SK-N-MC (cell line): ENCODE results near the gene KCNT1.

Experiments used
- EZH2 ChIP-seq: fragments of 200-600 bp; sonication (generic); IDR thresholded peaks from one replicate; pipeline ENCODE4 v1.6.1; 2017; ENCODE audit warnings: antibody characterized with exemption
- POLR2AphosphoS5 ChIP-seq: IDR thresholded peaks from 2 replicates; pipeline ENCODE4 v1.6.1; 2012; ENCODE audit warnings: mild to moderate bottlenecking, low read depth, low read length, borderline replicate concordance

- TF ChIP-seq EZH2, result no peak
- TF ChIP-seq POLR2AphosphoS5, result no peak
Measured at GRCh38 chr9:135732569-135733257, 30.7 kb downstream of the KCNT1 start.
